ENCODE data around the gene ETFBKMT. TPM values are rescaled to one million over a fixed set of nuclear protein-coding genes. Genes with fewer than 3 reads are reported as not detected.

The ETFBKMT gene
- total RNA-seq, 2 donors from 2014 or later, result 1.4 to 2.5 TPM

GRCh38 chr12:31655208-31655607 is 4.3 kb upstream of the ETFBKMT start:
- TF ChIP-seq, protein P1, sequence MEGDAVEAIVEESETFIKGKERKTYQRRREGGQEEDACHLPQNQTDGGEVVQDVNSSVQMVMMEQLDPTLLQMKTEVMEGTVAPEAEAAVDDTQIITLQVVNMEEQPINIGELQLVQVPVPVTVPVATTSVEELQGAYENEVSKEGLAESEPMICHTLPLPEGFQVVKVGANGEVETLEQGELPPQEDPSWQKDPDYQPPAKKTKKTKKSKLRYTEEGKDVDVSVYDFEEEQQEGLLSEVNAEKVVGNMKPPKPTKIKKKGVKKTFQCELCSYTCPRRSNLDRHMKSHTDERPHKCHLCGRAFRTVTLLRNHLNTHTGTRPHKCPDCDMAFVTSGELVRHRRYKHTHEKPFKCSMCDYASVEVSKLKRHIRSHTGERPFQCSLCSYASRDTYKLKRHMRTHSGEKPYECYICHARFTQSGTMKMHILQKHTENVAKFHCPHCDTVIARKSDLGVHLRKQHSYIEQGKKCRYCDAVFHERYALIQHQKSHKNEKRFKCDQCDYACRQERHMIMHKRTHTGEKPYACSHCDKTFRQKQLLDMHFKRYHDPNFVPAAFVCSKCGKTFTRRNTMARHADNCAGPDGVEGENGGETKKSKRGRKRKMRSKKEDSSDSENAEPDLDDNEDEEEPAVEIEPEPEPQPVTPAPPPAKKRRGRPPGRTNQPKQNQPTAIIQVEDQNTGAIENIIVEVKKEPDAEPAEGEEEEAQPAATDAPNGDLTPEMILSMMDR (IDR thresholded peaks at IDR 0.05), result no peak
- DNase-seq (ENCODE audit: low spot score) (no peak), ATAC-seq (ENCODE audit: insufficient number of reproducible peaks, low FRiP score, low read depth) (no peak)
- Histone ChIP-seq H3K36me3 (no peaks in the 10 kb centered on the region), H3K27ac (no peak overlapping the region), H3K4me1 (ENCODE audit: control insufficient read depth in 1 of 2, low read depth in 2 of 2) (peaks cover 0 to 2% of the 10 kb centered on the region in 2 donors), H3K27me3 (replicated peaks; ENCODE audit: insufficient read depth) (no peaks in the 10 kb centered on the region), H3K9me3 (no peaks in the 10 kb centered on the region), H3K4me3 (no peak overlapping the region)

- Histone ChIP-seq H3K9me3 (no peaks in the 10 kb centered on the region), H3K27ac (no peak overlapping the region), H3K27me3 (replicated peaks; ENCODE audit: insufficient read depth) (no peaks in the 10 kb centered on the region), H3K36me3 (no peaks in the 10 kb centered on the region), H3K4me3 (no peak overlapping the region), H3K4me1 (ENCODE audit: control insufficient read depth in 1 of 2, low read depth in 2 of 2) (peaks cover 0 to 4% of the 10 kb centered on the region in 2 donors)
- ATAC-seq (ENCODE audit: insufficient number of reproducible peaks, low FRiP score, low read depth), result no peak
- TF ChIP-seq, protein P1 (IDR thresholded peaks at IDR 0.05), result no peak
- DNase-seq (ENCODE audit: low spot score), result no peak
These were observed 3.7 kb upstream of the ETFBKMT start for GRCh38 chr12:31655792-31656191.

GRCh38 chr12:31658471-31659086 is 909 bp upstream of the ETFBKMT start:
- peak overlapping the region; percentile 96 to 99 for H3K27ac ChIP-seq
- no peak for DNase-seq (ENCODE audit: low spot score)
- no peaks in the 10 kb centered on the region for H3K27me3 ChIP-seq (replicated peaks; ENCODE audit: insufficient read depth)
- ATAC-seq (ENCODE audit: insufficient number of reproducible peaks, low FRiP score, low read depth), result no peak
- peaks cover 0 to 4% of the 10 kb centered on the region in 2 donors for H3K4me1 ChIP-seq (ENCODE audit: control insufficient read depth in 1 of 2, low read depth in 2 of 2)
- H3K9me3 ChIP-seq, result no peaks in the 10 kb centered on the region
- TF ChIP-seq, protein P1 (IDR thresholded peaks at IDR 0.05), result no peak
- H3K36me3 ChIP-seq, result no peaks in the 10 kb centered on the region
- H3K4me3 ChIP-seq, result peak overlapping the region; percentile 98

DNA sequence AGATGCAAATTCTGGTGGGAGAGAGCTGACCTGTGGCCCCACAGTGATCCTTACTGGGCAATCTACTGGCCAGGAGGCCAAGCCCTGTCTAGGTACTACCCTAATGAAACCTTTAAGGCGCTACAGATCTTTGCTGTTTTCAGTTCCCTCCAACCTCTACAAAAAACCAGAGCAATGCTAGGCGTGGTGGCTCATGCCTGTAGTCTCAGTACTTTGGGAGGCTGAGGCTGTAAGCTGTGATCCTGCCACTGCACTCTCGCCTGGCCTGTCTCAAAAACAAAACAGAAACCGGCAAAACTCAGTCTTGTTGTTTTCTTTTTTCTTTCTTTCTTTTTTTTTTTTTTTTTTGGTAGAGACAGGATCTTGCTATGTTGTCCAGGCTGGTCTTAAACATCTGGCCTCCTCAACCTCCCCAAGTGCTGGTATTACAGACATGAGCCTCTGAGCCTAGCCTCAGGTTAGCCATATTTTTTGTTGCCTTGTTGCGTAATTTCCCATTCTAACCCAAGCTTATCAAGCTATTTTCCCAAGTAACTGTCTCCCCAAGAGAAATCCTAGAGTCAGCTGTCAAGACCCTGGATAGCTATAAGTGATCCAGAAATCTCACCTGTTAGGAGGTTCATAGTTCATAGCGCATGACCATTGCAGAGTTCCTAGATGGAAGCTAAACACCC is 2.8 kb downstream of the ETFBKMT start:
- H3K27me3 ChIP-seq (replicated peaks; ENCODE audit: insufficient read depth), result no peaks in the 10 kb centered on the region
- H3K4me3 ChIP-seq, result no peak overlapping the region
- no peaks in the 10 kb centered on the region for H3K9me3 ChIP-seq
- no peaks in the 10 kb centered on the region for H3K36me3 ChIP-seq
- no peak overlapping the region for H3K27ac ChIP-seq
- peaks cover 0 to 4% of the 10 kb centered on the region in 2 donors for H3K4me1 ChIP-seq (ENCODE audit: control insufficient read depth in 1 of 2, low read depth in 2 of 2)
- TF ChIP-seq, protein P1 (IDR thresholded peaks at IDR 0.05), result no peak
- DNase-seq (ENCODE audit: low spot score) (no peak), ATAC-seq (ENCODE audit: insufficient number of reproducible peaks, low FRiP score, low read depth) (no peak)

DNA sequence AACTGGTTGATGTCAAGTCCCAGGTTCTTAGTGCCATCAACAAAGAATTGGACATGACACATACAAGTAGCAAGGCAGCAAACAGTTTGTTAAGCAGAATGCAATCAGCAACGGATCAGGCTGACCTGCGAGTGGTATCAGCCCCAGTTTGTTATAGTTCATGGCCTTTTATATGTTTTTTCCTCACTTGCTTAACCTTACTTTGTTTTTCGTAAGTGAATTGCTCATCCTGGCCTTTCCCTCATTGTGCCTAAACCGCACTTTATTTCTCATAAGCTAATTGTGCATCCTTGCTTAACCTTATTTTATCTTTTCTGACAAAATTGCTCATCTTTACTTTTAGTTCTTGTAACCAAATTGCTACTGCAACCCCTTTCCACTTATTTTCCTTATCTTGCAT is 4.1 kb downstream of the ETFBKMT start:
- no peak overlapping the region for H3K4me3 ChIP-seq
- DNase-seq (ENCODE audit: low spot score) (no peak), ATAC-seq (ENCODE audit: insufficient number of reproducible peaks, low FRiP score, low read depth) (no peak)
- H3K9me3 ChIP-seq, result no peaks in the 10 kb centered on the region
- TF ChIP-seq, protein P1 (IDR thresholded peaks at IDR 0.05), result no peak
- H3K27ac ChIP-seq, result no peak overlapping the region
- H3K36me3 ChIP-seq, result no peaks in the 10 kb centered on the region
- peaks cover 0 to 4% of the 10 kb centered on the region in 2 donors for H3K4me1 ChIP-seq (ENCODE audit: control insufficient read depth in 1 of 2, low read depth in 2 of 2)
- no peaks in the 10 kb centered on the region for H3K27me3 ChIP-seq (replicated peaks; ENCODE audit: insufficient read depth)

Data from thoracic aorta (tissue), 2 donors.